Neural progenitor cell (in vitro differentiated cells): ENCODE data around the gene TRAPPC2L.

Source experiments
- EZH2 ChIP-seq: fragments of 200-600 bp; sonication (generic); IDR thresholded peaks from 2 replicates; pipeline ENCODE4 v1.6.1; 2017; ENCODE audit warnings: antibody characterized with exemption, mild to moderate bottlenecking, moderate library complexity
- TF ChIP-seq, protein P1 (sequence below): fragments of 200-600 bp; sonication (generic); IDR thresholded peaks from 2 replicates; pipeline ENCODE4 v1.5.1; 2017; ENCODE audit warnings: antibody characterized with exemption, mild to moderate bottlenecking

DNA sequence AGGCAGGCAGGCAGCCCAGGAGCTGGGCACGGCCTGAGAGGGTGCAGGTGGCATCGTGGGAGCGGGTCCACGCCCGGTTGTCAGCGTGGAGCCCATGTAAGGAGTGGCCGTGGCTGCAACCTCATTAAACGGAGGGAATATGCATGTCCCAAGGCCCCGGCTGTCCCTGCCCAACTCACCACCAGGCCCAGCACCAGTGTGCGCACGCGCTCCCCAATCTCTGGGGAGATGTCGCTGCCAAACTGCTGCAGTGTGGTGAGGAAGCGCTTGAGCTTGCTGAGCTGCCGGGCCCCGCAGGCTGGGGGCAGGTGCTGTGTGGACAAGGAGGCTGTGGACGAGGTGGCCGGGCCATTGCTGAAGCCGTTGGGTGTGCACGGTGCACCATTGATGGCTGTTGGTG lies 35.1 kb downstream of the TRAPPC2L start:
- TF ChIP-seq, protein P1, sequence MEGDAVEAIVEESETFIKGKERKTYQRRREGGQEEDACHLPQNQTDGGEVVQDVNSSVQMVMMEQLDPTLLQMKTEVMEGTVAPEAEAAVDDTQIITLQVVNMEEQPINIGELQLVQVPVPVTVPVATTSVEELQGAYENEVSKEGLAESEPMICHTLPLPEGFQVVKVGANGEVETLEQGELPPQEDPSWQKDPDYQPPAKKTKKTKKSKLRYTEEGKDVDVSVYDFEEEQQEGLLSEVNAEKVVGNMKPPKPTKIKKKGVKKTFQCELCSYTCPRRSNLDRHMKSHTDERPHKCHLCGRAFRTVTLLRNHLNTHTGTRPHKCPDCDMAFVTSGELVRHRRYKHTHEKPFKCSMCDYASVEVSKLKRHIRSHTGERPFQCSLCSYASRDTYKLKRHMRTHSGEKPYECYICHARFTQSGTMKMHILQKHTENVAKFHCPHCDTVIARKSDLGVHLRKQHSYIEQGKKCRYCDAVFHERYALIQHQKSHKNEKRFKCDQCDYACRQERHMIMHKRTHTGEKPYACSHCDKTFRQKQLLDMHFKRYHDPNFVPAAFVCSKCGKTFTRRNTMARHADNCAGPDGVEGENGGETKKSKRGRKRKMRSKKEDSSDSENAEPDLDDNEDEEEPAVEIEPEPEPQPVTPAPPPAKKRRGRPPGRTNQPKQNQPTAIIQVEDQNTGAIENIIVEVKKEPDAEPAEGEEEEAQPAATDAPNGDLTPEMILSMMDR = no peak
- TF ChIP-seq EZH2 = no peak
